HepG2 (cell line): ENCODE measurements around the gene GOT2. TPM values are rescaled to one million over a fixed set of nuclear protein-coding genes. Genes with fewer than 3 reads are reported as not detected.
A peak's percentile ranks its signal among the peaks of the same experiment; 100 is the strongest.

Source experiments
- CENPT ChIP-seq: sonication (generic); formaldehyde crosslinking; IDR thresholded peaks from 2 replicates; pipeline ENCODE4 v1.8.0; 2022; ENCODE audit warnings: low read depth, mild to moderate bottlenecking, moderate library complexity, missing genetic modification reagents
- CHD2 ChIP-seq: IDR thresholded peaks from 2 replicates; pipeline ENCODE4 v1.6.1; 2011; ENCODE audit warnings: low read depth, low read length, improper control_type of control experiment
- DNMT3B ChIP-seq: conservative IDR thresholded peaks from 2 replicates; pipeline ENCODE4 v1.6.1; 2016; ENCODE audit warnings: missing biosample characterization, control low read depth
- DPF2 ChIP-seq: sonication (generic); formaldehyde crosslinking; IDR thresholded peaks from 2 replicates; pipeline ENCODE4 v1.4.0; 2020; ENCODE audit warnings: mild to moderate bottlenecking, low read depth, missing genetic modification reagents, borderline replicate concordance
- ERF ChIP-seq: IDR thresholded peaks from 2 replicates; pipeline ENCODE4 v1.6.1; 2018; ENCODE audit warnings: missing biosample characterization, missing genetic modification reagents
- FOXM1 ChIP-seq: sonication (generic); formaldehyde crosslinking; IDR thresholded peaks from 2 replicates; pipeline ENCODE4 v1.5.0; 2020; ENCODE audit warnings: missing genetic modification reagents
- HCFC1 ChIP-seq: fragments of 150-350 bp; IDR thresholded peaks from 2 replicates; pipeline ENCODE4 v1.6.1; 2014; ENCODE audit warnings: low read depth, low read length
- JUN ChIP-seq: sonication (generic); formaldehyde crosslinking; IDR thresholded peaks from 2 replicates; pipeline ENCODE4 v1.4.0; 2020; ENCODE audit warnings: mild to moderate bottlenecking, missing genetic modification reagents
- JUNB ChIP-seq: sonication (generic); formaldehyde crosslinking; IDR thresholded peaks from 2 replicates; pipeline ENCODE4 v1.8.0; 2022; ENCODE audit warnings: missing genetic modification reagents, mild to moderate bottlenecking, borderline replicate concordance
- MIXL1 ChIP-seq: IDR thresholded peaks from 2 replicates; pipeline ENCODE4 v1.6.1; 2016
- NRL ChIP-seq: sonication (generic); formaldehyde crosslinking; IDR thresholded peaks from 2 replicates; pipeline ENCODE4 v1.5.0; 2020; ENCODE audit warnings: missing genetic modification reagents, mild to moderate bottlenecking, moderate library complexity, borderline replicate concordance
- TMF1 ChIP-seq: sonication (generic); formaldehyde crosslinking; IDR thresholded peaks from 2 replicates; pipeline ENCODE4 v1.8.1; 2022; ENCODE audit warnings: low read depth, missing genetic modification reagents
- TOE1 ChIP-seq: sonication (generic); formaldehyde crosslinking; IDR thresholded peaks from 2 replicates; pipeline ENCODE4 v1.4.0; 2020; ENCODE audit warnings: mild to moderate bottlenecking, missing genetic modification reagents
- YEATS4 ChIP-seq: sonication (generic); formaldehyde crosslinking; IDR thresholded peaks from 2 replicates; pipeline ENCODE4 v1.4.0; 2020; ENCODE audit warnings: missing genetic modification reagents, borderline replicate concordance
- ZNF235 ChIP-seq: sonication (generic); formaldehyde crosslinking; IDR thresholded peaks from 2 replicates; pipeline ENCODE4 v1.8.1; 2023; ENCODE audit warnings: mild to moderate bottlenecking, missing genetic modification reagents, borderline replicate concordance
- ZNF703 ChIP-seq: sonication (generic); formaldehyde crosslinking; IDR thresholded peaks from 2 replicates; pipeline ENCODE4 v1.5.1; 2020; ENCODE audit warnings: missing genetic modification reagents, mild to moderate bottlenecking, moderate library complexity, borderline replicate concordance
- polyA plus RNA-seq, 8 experiments: library from polyadenylated mRNA; depleted of rRNA in 3 of 8; stranded (reverse) in 7 of 8; unstranded in 1 of 8; fragments of >200 nt; fragmentation: Illumina TruSeq in 4 of 8; extraction: Trizol in 4 of 8; gene quantifications; 2 replicates each; pipeline versions ENCODE4 v1.2.1 to v1.2.3, GENCODE V29; 2011 to 2016; ENCODE audit warnings: low read depth in 4 of 8, missing spikeins in 1 of 8, mixed read lengths in 1 of 8; ENCODE audit not compliant: insufficient read depth in 1 of 8
- total RNA-seq, 5 experiments: library from RNA; depleted of rRNA; stranded (reverse); fragments of >200 nt; fragmentation: Illumina TruSeq; extraction: Trizol; gene quantifications; 2 replicates each; pipeline ENCODE4 v1.2.3, GENCODE V29; 2016; ENCODE audit warnings: low read depth in 1 of 5
- TF ChIP-seq, protein P1 (sequence below): sonication (generic); formaldehyde crosslinking; IDR thresholded peaks from 2 replicates; pipeline ENCODE4 v1.4.0; 2020; ENCODE audit warnings: mild to moderate bottlenecking, low read depth, missing genetic modification reagents
- TF ChIP-seq, protein P2 (sequence below): sonication (generic); formaldehyde crosslinking; IDR thresholded peaks from 2 replicates; pipeline ENCODE4 v1.5.1; 2020; ENCODE audit warnings: mild to moderate bottlenecking, missing genetic modification reagents, borderline replicate concordance
- TF ChIP-seq, protein P3 (sequence below): sonication (generic); formaldehyde crosslinking; IDR thresholded peaks from 2 replicates; pipeline ENCODE4 v1.4.0; 2020; ENCODE audit warnings: low read depth, mild to moderate bottlenecking, missing genetic modification reagents
- TF ChIP-seq, protein P4 (sequence below): IDR thresholded peaks from 2 replicates; pipeline ENCODE4 v1.6.1; 2016; ENCODE audit warnings: mild to moderate bottlenecking, missing biosample characterization, missing genetic modification reagents

GOT2 gene
- total and polyA plus RNA-seq, 2 of the 13 experiments (the other 11 are each of a cell fraction or from before 2014, with no cell fraction given): 32.6 to 121 TPM

DNA sequence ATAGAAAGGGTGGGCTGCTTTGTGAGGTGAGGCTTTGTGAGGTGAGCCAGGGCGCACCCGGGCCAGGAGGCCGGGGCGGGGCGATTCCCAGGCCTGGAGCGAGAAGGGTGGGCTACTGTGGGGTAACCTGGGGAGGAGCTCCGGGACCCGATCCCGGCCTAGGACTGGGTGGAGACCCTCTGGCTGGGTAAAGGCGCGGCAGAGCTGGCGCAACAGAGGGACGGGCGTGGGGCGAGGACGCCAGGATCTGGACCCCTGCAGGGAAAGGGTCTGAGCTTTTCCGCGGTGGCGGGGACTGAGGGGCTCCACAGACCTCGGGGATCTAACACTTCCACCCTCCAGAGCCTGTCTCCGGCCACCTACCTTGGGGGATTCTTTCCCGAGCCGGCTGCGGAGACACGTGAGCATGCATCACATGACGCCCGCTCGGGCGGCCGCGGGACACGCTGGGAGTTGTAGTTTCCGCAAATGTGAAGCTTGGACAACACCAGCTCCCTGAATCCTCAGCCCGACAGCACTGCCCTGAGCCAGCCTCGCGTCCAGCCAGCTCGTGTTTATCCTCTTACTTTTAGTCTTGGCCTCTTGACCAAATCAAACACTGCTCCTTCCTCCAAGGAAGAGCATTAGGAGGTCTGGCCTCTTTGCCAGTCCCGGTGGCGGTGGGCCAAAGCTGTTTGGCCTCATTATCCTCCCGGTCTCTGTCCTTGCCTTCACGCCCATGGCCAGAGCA lies 49.6 kb downstream of the GOT2 start, which contains the start of gene SLC38A7 (continued):
- TF ChIP-seq, protein P1, sequence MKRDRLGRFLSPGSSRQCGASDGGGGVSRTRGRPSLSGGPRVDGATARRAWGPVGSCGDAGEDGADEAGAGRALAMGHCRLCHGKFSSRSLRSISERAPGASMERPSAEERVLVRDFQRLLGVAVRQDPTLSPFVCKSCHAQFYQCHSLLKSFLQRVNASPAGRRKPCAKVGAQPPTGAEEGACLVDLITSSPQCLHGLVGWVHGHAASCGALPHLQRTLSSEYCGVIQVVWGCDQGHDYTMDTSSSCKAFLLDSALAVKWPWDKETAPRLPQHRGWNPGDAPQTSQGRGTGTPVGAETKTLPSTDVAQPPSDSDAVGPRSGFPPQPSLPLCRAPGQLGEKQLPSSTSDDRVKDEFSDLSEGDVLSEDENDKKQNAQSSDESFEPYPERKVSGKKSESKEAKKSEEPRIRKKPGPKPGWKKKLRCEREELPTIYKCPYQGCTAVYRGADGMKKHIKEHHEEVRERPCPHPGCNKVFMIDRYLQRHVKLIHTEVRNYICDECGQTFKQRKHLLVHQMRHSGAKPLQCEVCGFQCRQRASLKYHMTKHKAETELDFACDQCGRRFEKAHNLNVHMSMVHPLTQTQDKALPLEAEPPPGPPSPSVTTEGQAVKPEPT (CRISPR knock-in tag): no peak
- 0 out of 2 replicates have a peak, but pooled peaks have one; percentile 41 for TF ChIP-seq MIXL1 (CRISPR knock-in tag)
- TF ChIP-seq ZNF235 (CRISPR knock-in tag): no peak
- TF ChIP-seq, protein P2, sequence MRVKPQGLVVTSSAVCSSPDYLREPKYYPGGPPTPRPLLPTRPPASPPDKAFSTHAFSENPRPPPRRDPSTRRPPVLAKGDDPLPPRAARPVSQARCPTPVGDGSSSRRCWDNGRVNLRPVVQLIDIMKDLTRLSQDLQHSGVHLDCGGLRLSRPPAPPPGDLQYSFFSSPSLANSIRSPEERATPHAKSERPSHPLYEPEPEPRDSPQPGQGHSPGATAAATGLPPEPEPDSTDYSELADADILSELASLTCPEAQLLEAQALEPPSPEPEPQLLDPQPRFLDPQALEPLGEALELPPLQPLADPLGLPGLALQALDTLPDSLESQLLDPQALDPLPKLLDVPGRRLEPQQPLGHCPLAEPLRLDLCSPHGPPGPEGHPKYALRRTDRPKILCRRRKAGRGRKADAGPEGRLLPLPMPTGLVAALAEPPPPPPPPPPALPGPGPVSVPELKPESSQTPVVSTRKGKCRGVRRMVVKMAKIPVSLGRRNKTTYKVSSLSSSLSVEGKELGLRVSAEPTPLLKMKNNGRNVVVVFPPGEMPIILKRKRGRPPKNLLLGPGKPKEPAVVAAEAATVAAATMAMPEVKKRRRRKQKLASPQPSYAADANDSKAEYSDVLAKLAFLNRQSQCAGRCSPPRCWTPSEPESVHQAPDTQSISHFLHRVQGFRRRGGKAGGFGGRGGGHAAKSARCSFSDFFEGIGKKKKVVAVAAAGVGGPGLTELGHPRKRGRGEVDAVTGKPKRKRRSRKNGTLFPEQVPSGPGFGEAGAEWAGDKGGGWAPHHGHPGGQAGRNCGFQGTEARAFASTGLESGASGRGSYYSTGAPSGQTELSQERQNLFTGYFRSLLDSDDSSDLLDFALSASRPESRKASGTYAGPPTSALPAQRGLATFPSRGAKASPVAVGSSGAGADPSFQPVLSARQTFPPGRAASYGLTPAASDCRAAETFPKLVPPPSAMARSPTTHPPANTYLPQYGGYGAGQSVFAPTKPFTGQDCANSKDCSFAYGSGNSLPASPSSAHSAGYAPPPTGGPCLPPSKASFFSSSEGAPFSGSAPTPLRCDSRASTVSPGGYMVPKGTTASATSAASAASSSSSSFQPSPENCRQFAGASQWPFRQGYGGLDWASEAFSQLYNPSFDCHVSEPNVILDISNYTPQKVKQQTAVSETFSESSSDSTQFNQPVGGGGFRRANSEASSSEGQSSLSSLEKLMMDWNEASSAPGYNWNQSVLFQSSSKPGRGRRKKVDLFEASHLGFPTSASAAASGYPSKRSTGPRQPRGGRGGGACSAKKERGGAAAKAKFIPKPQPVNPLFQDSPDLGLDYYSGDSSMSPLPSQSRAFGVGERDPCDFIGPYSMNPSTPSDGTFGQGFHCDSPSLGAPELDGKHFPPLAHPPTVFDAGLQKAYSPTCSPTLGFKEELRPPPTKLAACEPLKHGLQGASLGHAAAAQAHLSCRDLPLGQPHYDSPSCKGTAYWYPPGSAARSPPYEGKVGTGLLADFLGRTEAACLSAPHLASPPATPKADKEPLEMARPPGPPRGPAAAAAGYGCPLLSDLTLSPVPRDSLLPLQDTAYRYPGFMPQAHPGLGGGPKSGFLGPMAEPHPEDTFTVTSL (CRISPR knock-in tag): no peak; the same call in 1 of the 2 replicates
- peak; percentile 58; the same call in 1 of the 2 replicates for TF ChIP-seq FOXM1 (CRISPR knock-in tag)
- peak; percentile 73 for TF ChIP-seq YEATS4 (CRISPR knock-in tag)
- TF ChIP-seq HCFC1: peak; percentile 98
- TF ChIP-seq TOE1 (CRISPR knock-in tag): no peak
- no peak for TF ChIP-seq ZNF703 (CRISPR knock-in tag)
- no peak for TF ChIP-seq JUNB (CRISPR knock-in tag)
- no peak for TF ChIP-seq CENPT (CRISPR knock-in tag)
- TF ChIP-seq DNMT3B (CRISPR knock-in tag): 0 out of 2 replicates have a peak, but pooled peaks have one; percentile 52
- no peak for TF ChIP-seq CHD2
- no peak for TF ChIP-seq DPF2 (CRISPR knock-in tag)
- TF ChIP-seq TMF1: peak; percentile 81; the same call in 1 of the 2 replicates
- TF ChIP-seq, protein P3, sequence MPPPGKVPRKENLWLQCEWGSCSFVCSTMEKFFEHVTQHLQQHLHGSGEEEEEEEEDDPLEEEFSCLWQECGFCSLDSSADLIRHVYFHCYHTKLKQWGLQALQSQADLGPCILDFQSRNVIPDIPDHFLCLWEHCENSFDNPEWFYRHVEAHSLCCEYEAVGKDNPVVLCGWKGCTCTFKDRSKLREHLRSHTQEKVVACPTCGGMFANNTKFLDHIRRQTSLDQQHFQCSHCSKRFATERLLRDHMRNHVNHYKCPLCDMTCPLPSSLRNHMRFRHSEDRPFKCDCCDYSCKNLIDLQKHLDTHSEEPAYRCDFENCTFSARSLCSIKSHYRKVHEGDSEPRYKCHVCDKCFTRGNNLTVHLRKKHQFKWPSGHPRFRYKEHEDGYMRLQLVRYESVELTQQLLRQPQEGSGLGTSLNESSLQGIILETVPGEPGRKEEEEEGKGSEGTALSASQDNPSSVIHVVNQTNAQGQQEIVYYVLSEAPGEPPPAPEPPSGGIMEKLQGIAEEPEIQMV (CRISPR knock-in tag): no peak
- no peak for TF ChIP-seq JUN
- TF ChIP-seq, protein P4, sequence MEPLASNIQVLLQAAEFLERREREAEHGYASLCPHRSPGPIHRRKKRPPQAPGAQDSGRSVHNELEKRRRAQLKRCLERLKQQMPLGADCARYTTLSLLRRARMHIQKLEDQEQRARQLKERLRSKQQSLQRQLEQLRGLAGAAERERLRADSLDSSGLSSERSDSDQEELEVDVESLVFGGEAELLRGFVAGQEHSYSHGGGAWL (CRISPR knock-in tag): 0 out of 2 replicates have a peak, but pooled peaks have one; percentile 68
- TF ChIP-seq ERF: peak; percentile 60; the same call in 1 of the 2 replicates
- TF ChIP-seq NRL: peak; percentile 89
